Psoas muscle (tissue), 8 donors: Measurements from ENCODE around the gene ATP8B4. TPM values are rescaled to one million over a fixed set of nuclear protein-coding genes. Genes with fewer than 3 reads are reported as not detected.

Source experiments
- ATAC-seq, 4 donors: fragments of 200-7000 bp; cut with Tn5 transposase; one replicate each; pipeline ENCODE4 v1.9.1; 2020; ENCODE audit warnings: moderate library complexity in 3 of 4, mild to moderate bottlenecking in 2 of 4
- DNase-seq, 2 donors: peaks; one replicate each; pipeline ENCODE4 v3.0.0-alpha.2; 2020
- H3K27ac ChIP-seq: fragments of 200-600 bp; one replicate; pipeline ENCODE4 v1.8.0; 2022
- H3K27me3 ChIP-seq, 3 donors: fragments of 200-600 bp in 1 of 3; one replicate each; pipeline versions ENCODE4 v1.6.1 to v1.8.0; 2013 to 2022; ENCODE audit warnings: low read length in 2 of 3, mild to moderate bottlenecking in 2 of 3, moderate library complexity in 1 of 3; ENCODE audit not compliant: insufficient read depth in 3 of 3
- H3K36me3 ChIP-seq, 2 donors: fragments of 200-600 bp in 1 of 2; one replicate each; pipeline versions ENCODE4 v1.6.1 to v1.8.0; 2013 to 2022; ENCODE audit warnings: low read depth in 1 of 2, mild to moderate bottlenecking in 1 of 2, moderate library complexity in 1 of 2; ENCODE audit not compliant: insufficient read depth in 1 of 2
- H3K4me1 ChIP-seq: fragments of 200-600 bp; one replicate; pipeline ENCODE4 v1.8.0; 2022
- H3K4me3 ChIP-seq: fragments of 200-600 bp; one replicate; pipeline ENCODE4 v1.8.0; 2022; ENCODE audit warnings: mild to moderate bottlenecking
- H3K9me3 ChIP-seq: fragments of 200-600 bp; one replicate; pipeline ENCODE4 v1.8.0; 2022
- WGBS, 3 donors: extraction: QIAGEN DNeasy Blood & Tissue Kit; methylation state at CpG; one replicate each; pipeline versions ENCODE4 v1.1.6 to v1.1.7; 2013; 5-methylcytosine and 5-hydroxymethylcytosine counted together
- intact Hi-C, 2 donors: fragments of 100-400 bp; cut with DNase I; formaldehyde crosslinking; loops; one replicate each; pipeline versions ENCODE4 v1.11.0 to v1.14.2; 2022
- polyA plus RNA-seq, 3 donors: library from polyadenylated mRNA; stranded (reverse); fragments of 200-250 nt; gene quantifications; one replicate each; pipeline ENCODE4 v1.2.3, GENCODE V29; 2013
- total RNA-seq, 4 donors: library from RNA; stranded (reverse); fragmentation: NEBNext Ultra II Directional in 2 of 4; extraction: Animal tissue kit (Norgen Biotek cat#: 25700) in 2 of 4; gene quantifications; one replicate each; pipeline versions ENCODE4 v1.2.1 to v1.2.4, GENCODE V29; 2021 to 2023
- TF ChIP-seq, protein P1 (sequence below): fragments of 200-600 bp; IDR thresholded peaks from one replicate; pipeline ENCODE4 v1.8.0; 2022; ENCODE audit warnings: antibody characterized with exemption
- donor health status: healthy with polysubstance abuse.
- donor health status: DM: no; HTN: no; CAD: no; lungs with moderate emphysema.
- donor health status: Bipolar disorder and iron deficiency.
- donor health status: healthy.
- donor health status: DM: yes; HTN: yes; CAD: no.
- donor health status: DM: no; HTN: no; CAD: no.
- donor health status: DM: no; HTN: no; CAD: no.
- donor health status: DM: yes; HTN: yes; CAD: no.

Gene ATP8B4
- total and polyA plus RNA-seq, 7 donors, result 0.25 to 2.2 (median 1.0) TPM

DNA sequence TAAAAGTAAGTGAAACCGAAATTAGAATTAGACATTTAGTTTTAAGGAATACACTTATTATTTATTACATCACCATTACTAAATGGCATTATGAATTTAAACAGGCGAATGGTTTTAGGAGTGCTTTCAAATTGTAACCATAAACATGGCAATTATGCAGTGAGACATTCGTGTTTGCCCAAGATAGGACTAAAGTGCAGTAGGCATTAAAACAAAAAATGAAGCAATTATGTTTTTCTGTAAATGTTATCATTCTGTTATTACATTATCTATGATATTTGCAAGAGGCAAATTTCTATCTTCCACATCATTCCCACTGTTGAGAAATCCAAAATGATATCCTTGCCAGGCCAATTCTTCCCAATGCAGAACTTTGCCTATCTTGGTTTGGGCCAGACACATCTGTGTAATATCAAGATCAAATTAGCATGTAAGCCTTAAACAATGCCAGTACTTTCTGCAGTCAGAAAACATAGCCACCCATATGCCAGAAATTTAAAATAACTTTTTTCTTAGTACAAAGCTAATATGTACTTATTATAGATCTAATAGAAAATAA is 156.9 kb downstream of the ATP8B4 start:
- ATAC-seq, result no peak
- Histone ChIP-seq H3K27me3 (no peaks in the 10 kb centered on the region), H3K4me3 (no peak overlapping the region), H3K27ac (no peak overlapping the region), H3K36me3 (no peaks in the 10 kb centered on the region), H3K9me3 (peaks cover 3% of the 10 kb centered on the region), H3K4me1 (no peaks in the 10 kb centered on the region)
- DNase-seq, result no peak
- TF ChIP-seq, protein P1, sequence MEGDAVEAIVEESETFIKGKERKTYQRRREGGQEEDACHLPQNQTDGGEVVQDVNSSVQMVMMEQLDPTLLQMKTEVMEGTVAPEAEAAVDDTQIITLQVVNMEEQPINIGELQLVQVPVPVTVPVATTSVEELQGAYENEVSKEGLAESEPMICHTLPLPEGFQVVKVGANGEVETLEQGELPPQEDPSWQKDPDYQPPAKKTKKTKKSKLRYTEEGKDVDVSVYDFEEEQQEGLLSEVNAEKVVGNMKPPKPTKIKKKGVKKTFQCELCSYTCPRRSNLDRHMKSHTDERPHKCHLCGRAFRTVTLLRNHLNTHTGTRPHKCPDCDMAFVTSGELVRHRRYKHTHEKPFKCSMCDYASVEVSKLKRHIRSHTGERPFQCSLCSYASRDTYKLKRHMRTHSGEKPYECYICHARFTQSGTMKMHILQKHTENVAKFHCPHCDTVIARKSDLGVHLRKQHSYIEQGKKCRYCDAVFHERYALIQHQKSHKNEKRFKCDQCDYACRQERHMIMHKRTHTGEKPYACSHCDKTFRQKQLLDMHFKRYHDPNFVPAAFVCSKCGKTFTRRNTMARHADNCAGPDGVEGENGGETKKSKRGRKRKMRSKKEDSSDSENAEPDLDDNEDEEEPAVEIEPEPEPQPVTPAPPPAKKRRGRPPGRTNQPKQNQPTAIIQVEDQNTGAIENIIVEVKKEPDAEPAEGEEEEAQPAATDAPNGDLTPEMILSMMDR, result no peak
- intact Hi-C loops, result no loop called here
- WGBS, 3 donors, result 53 to 64% (median 55%) methylated on average over 3 of the region's 3 CpGs

DNA sequence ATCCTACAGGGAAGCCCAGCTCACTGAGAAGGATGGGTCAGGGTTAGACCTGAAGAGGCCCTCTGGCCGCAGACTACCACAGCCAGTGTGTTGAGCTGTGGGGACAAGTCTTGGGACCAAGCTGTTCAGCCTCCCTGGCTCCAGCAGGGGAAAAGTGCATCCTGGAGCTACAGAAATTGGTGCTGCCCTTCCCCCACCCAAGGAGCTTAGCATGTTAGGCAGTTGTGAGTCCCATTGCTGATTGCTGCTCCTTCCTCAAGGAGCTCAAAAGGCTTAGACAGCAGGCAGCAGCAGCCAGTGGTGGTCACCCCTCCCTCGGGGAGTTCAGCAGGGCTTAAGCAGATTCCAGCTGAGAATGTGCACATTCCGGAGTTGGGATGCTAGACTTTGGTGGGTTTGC is 165.6 kb downstream of the ATP8B4 start:
- H3K9me3 ChIP-seq, result peaks cover 3% of the 10 kb centered on the region
- no peak for ATAC-seq
- intact Hi-C loops, result no loop called here
- TF ChIP-seq, protein P1, result no peak
- H3K4me1 ChIP-seq, result no peaks in the 10 kb centered on the region
- whole genome bisulfite sequencing, 3 donors, result 43 to 66% (median 63%) methylated on average over 3 of the region's 3 CpGs
- no peaks in the 10 kb centered on the region for H3K27me3 ChIP-seq
- H3K36me3 ChIP-seq, result no peaks in the 10 kb centered on the region
- DNase-seq, result no peak
- H3K27ac ChIP-seq, result no peak overlapping the region
- no peak overlapping the region for H3K4me3 ChIP-seq

DNA sequence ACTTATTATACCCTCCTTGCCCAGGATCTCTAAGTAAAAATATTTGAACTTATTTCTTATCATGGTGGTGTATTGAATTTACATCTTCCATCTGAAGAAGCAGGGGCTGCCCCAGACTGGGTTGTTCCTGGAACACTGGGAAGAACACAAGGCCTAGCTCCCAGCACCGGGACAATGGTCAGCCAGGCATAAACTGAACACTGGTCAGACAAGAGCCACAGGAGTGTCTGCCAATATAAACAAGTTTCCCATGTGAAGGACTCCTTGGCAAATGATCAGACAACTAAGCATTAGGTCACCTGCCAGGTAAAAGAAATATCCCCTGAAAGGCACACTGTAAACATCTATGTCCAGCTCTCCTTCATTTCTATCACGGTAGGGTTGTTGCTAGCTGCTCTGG is 172.4 kb downstream of the ATP8B4 start:
- TF ChIP-seq, protein P1, result no peak
- H3K4me3 ChIP-seq, result no peak overlapping the region
- H3K36me3 ChIP-seq, result no peaks in the 10 kb centered on the region
- ATAC-seq (no peak), DNase-seq (no peak)
- no peak overlapping the region for H3K27ac ChIP-seq
- peaks cover 19% of the 10 kb centered on the region for H3K9me3 ChIP-seq
- 82 to 94% (median 82%) methylated on average over 2 of the region's 2 CpGs for WGBS, 3 donors
- no peaks in the 10 kb centered on the region for H3K4me1 ChIP-seq
- no peaks in the 10 kb centered on the region for H3K27me3 ChIP-seq
- intact Hi-C loops, result no loop called here

DNA sequence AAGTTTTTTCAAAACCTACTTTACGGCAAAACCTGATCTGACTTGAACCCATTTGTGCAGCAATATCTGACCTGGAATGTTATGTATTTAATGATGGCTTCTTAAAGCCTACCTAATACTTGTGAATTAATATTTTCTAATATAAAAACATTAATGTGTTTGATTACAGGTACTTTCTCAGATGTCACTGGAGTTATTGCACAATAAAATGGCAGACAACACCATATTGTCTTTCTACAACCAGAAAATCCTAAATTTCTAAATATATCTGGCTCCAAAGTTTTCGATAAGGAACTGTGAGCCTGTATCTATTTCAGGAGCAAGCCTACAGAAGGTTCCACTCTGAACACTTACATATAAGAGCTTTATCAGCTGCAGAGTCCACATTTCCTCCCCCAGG is 184.5 kb downstream of the ATP8B4 start:
- no peak for ATAC-seq
- intact Hi-C loops, result no loop called here
- TF ChIP-seq, protein P1, result no peak
- Histone ChIP-seq H3K4me1 (no peaks in the 10 kb centered on the region), H3K27ac (no peak overlapping the region), H3K36me3 (no peaks in the 10 kb centered on the region), H3K27me3 (no peaks in the 10 kb centered on the region), H3K4me3 (no peak overlapping the region), H3K9me3 (no peaks in the 10 kb centered on the region)
- 75 to 79% (median 77%) methylated on average over 2 of the region's 2 CpGs for WGBS, 3 donors
- DNase-seq, result no peak

DNA sequence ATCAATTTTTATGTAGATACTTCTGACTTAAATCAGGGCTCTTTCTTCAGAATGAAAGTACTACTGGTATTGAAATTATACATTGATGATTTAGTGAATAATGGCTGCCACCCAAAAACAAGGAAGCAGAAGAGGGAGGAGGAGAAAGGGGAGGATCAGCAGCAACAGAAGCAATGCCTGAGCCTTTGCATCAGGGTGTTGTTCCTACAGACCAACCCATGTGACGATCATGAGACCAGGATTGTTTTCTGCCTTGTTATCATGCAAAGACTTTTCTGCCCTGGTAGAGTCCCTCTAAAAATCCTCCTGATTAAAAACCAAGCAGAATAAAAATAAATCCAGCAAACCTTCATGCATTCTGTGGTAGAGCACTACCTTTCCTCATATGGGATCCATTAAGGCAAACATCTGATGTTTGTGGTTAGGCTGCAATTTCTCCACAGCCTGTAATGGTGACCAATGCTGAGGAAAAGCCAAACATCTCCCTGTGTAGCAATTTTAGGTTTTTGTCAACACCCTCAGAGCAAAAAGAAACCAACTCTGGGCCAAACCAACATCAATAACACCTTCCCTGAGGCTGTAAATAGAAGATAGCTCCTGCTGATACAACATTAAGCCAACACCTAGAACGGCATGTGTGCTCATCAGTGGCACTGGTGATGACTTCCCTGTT is 191.7 kb downstream of the ATP8B4 start:
- TF ChIP-seq, protein P1, result no peak
- Histone ChIP-seq H3K27me3 (no peaks in the 10 kb centered on the region), H3K4me3 (no peak overlapping the region), H3K4me1 (no peaks in the 10 kb centered on the region), H3K27ac (no peak overlapping the region), H3K9me3 (no peaks in the 10 kb centered on the region), H3K36me3 (no peaks in the 10 kb centered on the region)
- ATAC-seq (no peak), DNase-seq (no peak)
- WGBS, 3 donors, result 80 to 94% (median 82%) methylated on average over 2 of the region's 2 CpGs
- intact Hi-C loops, result no loop called here
